ENCODE data around the gene IDH2. TPM values are rescaled to one million over a fixed set of nuclear protein-coding genes. Genes with fewer than 3 reads are reported as not detected.
A peak's percentile ranks its signal among the peaks of the same experiment; 100 is the strongest.

IDH2 gene
- total RNA-seq, 1 experiment from 2014 or later, result 94.1 TPM

- ATAC-seq (peak; percentile 37; the same call in 1 of the 2 replicates), DNase-seq (no peak)
- no peaks in the 10 kb centered on the region for H3K4me1 ChIP-seq (ENCODE audit: insufficient read depth, low read length)
- no peak overlapping the region for H3K27ac ChIP-seq (ENCODE audit: low read length)
- intact Hi-C loops (cut with micrococcal nuclease), result no loop called here
- H3K36me3 ChIP-seq (ENCODE audit: low read depth, low read length), result no peaks in the 10 kb centered on the region
- no peak overlapping the region for H2AFZ ChIP-seq (ENCODE audit: low read length)
- no peak overlapping the region for H3K4me3 ChIP-seq (ENCODE audit: low read length)
- ChIA-PET CTCF (interaction anchor here (0.5 kb wide), 1 partner anchor 28 kb away, joined by 4 read pairs; no protein-coding TSS in a partner anchor), POLR2A (ENCODE audit: unreplicated experiment) (no interaction called here)
- TF ChIP-seq EZH2 (IDR thresholded peaks at IDR 0.05; ENCODE audit: low read length, unreplicated experiment) (no peak), CTCF (conservative IDR thresholded peaks at IDR 0.05; ENCODE audit: low read depth, low read length) (no peak), EZH2phosphoT487 (IDR thresholded peaks at IDR 0.05; ENCODE audit: borderline replicate concordance, low read length) (no peak)
- no peaks in the 10 kb centered on the region for H3K79me2 ChIP-seq (ENCODE audit: low read length)
- no peaks in the 10 kb centered on the region for H3K27me3 ChIP-seq (ENCODE audit: low read length)
- H4K20me1 ChIP-seq (ENCODE audit: low read length), result no peaks in the 10 kb centered on the region
- H3K9me3 ChIP-seq (ENCODE audit: low read length), result no peaks in the 10 kb centered on the region
- H3K4me2 ChIP-seq (ENCODE audit: low read length), result no peak overlapping the region
- no peaks in the 10 kb centered on the region for H3K9me2 ChIP-seq (replicated peaks; ENCODE audit: low read length)
- no TSS peak for BruUV-seq (replicated peaks)
- no peaks in the 10 kb centered on the region for H3F3A ChIP-seq (ENCODE audit: low read length, unreplicated experiment)
- H3K9ac ChIP-seq (ENCODE audit: low read length), result no peak overlapping the region
These were observed 22.2 kb upstream of the IDH2 start for GRCh38 chr15:90124507-90124906.

- no peak for DNase-seq
- ATAC-seq, result no peak
- POLR2A ChIA-PET (ENCODE audit: unreplicated experiment), result no interaction called here
- H4K20me1 ChIP-seq (ENCODE audit: low read length), result no peaks in the 10 kb centered on the region
- no peak overlapping the region for H3K4me3 ChIP-seq (ENCODE audit: low read length)
- no peak for TF ChIP-seq EZH2phosphoT487 (IDR thresholded peaks at IDR 0.05; ENCODE audit: borderline replicate concordance, low read length)
- TF ChIP-seq EZH2 (IDR thresholded peaks at IDR 0.05; ENCODE audit: low read length, unreplicated experiment), result no peak
- TF ChIP-seq CTCF (conservative IDR thresholded peaks at IDR 0.05; ENCODE audit: low read depth, low read length), result no peak
- no peak overlapping the region for H3K9ac ChIP-seq (ENCODE audit: low read length)
- no peaks in the 10 kb centered on the region for H3F3A ChIP-seq (ENCODE audit: low read length, unreplicated experiment)
- intact Hi-C loops (cut with micrococcal nuclease), result no loop called here
- no peaks in the 10 kb centered on the region for H3K79me2 ChIP-seq (ENCODE audit: low read length)
- no peaks in the 10 kb centered on the region for H3K4me1 ChIP-seq (ENCODE audit: insufficient read depth, low read length)
- H3K36me3 ChIP-seq (ENCODE audit: low read depth, low read length), result no peaks in the 10 kb centered on the region
- H3K27me3 ChIP-seq (ENCODE audit: low read length), result no peaks in the 10 kb centered on the region
- no peaks in the 10 kb centered on the region for H3K9me2 ChIP-seq (replicated peaks; ENCODE audit: low read length)
- CTCF ChIA-PET, result interaction anchor here (0.6 kb wide), 1 partner anchor 120 kb away, joined by 3 read pairs; no protein-coding TSS in a partner anchor
- no peak overlapping the region for H3K4me2 ChIP-seq (ENCODE audit: low read length)
- no peak overlapping the region for H3K27ac ChIP-seq (ENCODE audit: low read length)
- no peaks in the 10 kb centered on the region for H3K9me3 ChIP-seq (ENCODE audit: low read length)
- no peak overlapping the region for H2AFZ ChIP-seq (ENCODE audit: low read length)
- no TSS peak for BruUV-seq (replicated peaks)
These were observed 18.8 kb upstream of the IDH2 start for GRCh38 chr15:90121086-90121485.

- no peak overlapping the region for H2AFZ ChIP-seq (ENCODE audit: low read length)
- intact Hi-C loops (cut with micrococcal nuclease), result no loop called here
- H3F3A ChIP-seq (ENCODE audit: low read length, unreplicated experiment), result no peaks in the 10 kb centered on the region
- no peaks in the 10 kb centered on the region for H3K9me2 ChIP-seq (replicated peaks; ENCODE audit: low read length)
- ChIA-PET CTCF (no interaction called here), POLR2A (ENCODE audit: unreplicated experiment) (no interaction called here)
- ATAC-seq, result no peak
- no peak overlapping the region for H3K4me3 ChIP-seq (ENCODE audit: low read length)
- no peak overlapping the region for H3K27ac ChIP-seq (ENCODE audit: low read length)
- no peaks in the 10 kb centered on the region for H3K4me1 ChIP-seq (ENCODE audit: insufficient read depth, low read length)
- no peak for TF ChIP-seq CTCF (conservative IDR thresholded peaks at IDR 0.05; ENCODE audit: low read depth, low read length)
- no peak for TF ChIP-seq EZH2phosphoT487 (IDR thresholded peaks at IDR 0.05; ENCODE audit: borderline replicate concordance, low read length)
- TF ChIP-seq EZH2 (IDR thresholded peaks at IDR 0.05; ENCODE audit: low read length, unreplicated experiment), result no peak
- no peak overlapping the region for H3K4me2 ChIP-seq (ENCODE audit: low read length)
- no peaks in the 10 kb centered on the region for H3K79me2 ChIP-seq (ENCODE audit: low read length)
- DNase-seq, result no peak
- no peaks in the 10 kb centered on the region for H4K20me1 ChIP-seq (ENCODE audit: low read length)
- BruUV-seq (replicated peaks), result no TSS peak
- H3K36me3 ChIP-seq (ENCODE audit: low read depth, low read length), result no peaks in the 10 kb centered on the region
- H3K27me3 ChIP-seq (ENCODE audit: low read length), result no peaks in the 10 kb centered on the region
- no peak overlapping the region for H3K9ac ChIP-seq (ENCODE audit: low read length)
- H3K9me3 ChIP-seq (ENCODE audit: low read length), result 0 out of 2 replicates have a peak, but pooled peaks cover 4% of the 10 kb centered on the region
These were observed 17.1 kb upstream of the IDH2 start for GRCh38 chr15:90119367-90119766.
